H1 (cell line): ENCODE results near the gene PRDM2. TPM values are rescaled to one million over a fixed set of nuclear protein-coding genes. Genes with fewer than 3 reads are reported as not detected.

Experiments
- HDAC2 ChIP-seq, 2 experiments: fragments of 300-600 bp in 1 of 2; sonication (generic) in 1 of 2; IDR thresholded peaks; 2 replicates each; pipeline ENCODE4 v1.6.1; 2011 to 2012; ENCODE audit warnings: low read depth in 2 of 2, low read length in 2 of 2, mild to moderate bottlenecking in 2 of 2, moderate library complexity in 2 of 2, borderline replicate concordance in 1 of 2, inconsistent platforms in 1 of 2
- SAP30 ChIP-seq: fragments of 300-600 bp; sonication (generic); IDR thresholded peaks from 2 replicates; pipeline ENCODE4 v1.7.1; 2012; ENCODE audit warnings: low read length, moderate library complexity, mild to moderate bottlenecking, inconsistent platforms; ENCODE audit not compliant: insufficient read depth, insufficient replicate concordance
- polyA plus RNA-seq, 7 experiments: library from polyadenylated mRNA; depleted of rRNA in 3 of 7; stranded (reverse) in 5 of 7; unstranded in 2 of 7; fragments of >200 nt in 5 of 7; fragments of 200-250 nt in 2 of 7; gene quantifications; 1 replicate in 5 of 7; 2 replicates in 1 of 7; 4 replicates in 1 of 7; pipeline versions ENCODE4 v1.2.1 to v1.2.3, GENCODE V29; 2011 to 2013; ENCODE audit warnings: missing spikeins in 2 of 7, mixed read lengths in 2 of 7
- total RNA-seq: library from RNA; stranded (reverse); fragmentation: NEBNext Ultra II Directional; extraction: Animal tissue kit (Norgen Biotek cat#: 25700); gene quantifications from 2 replicates; pipeline ENCODE4 v1.2.1, GENCODE V29; 2021

The PRDM2 gene
- total and polyA plus RNA-seq, 2 of the 8 experiments (the other 6 are each of a cell fraction or from before 2014, with no cell fraction given): 5.8 to 21.2 TPM

DNA sequence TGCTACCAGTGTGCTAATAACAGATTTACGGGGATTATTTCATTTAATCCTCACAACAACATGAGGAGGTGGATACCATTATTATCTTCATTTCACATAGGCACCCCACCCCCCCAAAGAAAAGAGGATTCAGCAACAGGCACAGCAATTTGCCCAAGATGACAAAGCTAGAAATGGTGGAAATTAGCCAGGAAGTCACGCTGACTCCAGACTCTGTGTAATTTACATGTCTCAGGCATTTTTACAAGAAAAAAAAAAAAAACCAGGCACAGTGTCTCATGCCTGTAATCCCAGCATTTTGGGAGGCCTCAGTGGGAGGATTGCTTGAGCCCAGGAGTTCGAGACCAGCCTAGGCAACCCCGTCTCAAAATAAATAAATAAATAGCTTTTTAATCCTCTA, 37.5 kb upstream of the PRDM2 start (continued):
- TF ChIP-seq SAP30: no peak
- TF ChIP-seq HDAC2 (IDR thresholded peaks at IDR 0.05; ENCODE audit: borderline replicate concordance in 1 of 2, low read depth in 2 of 2, low read length in 2 of 2): no peak
